Neural cell (in vitro differentiated cells): ENCODE data around the gene CYBB. TPM values are rescaled to one million over a fixed set of nuclear protein-coding genes. Genes with fewer than 3 reads are reported as not detected.

Experiments
- H2AFZ ChIP-seq: fragments of 200-600, 300-800 bp; sonication (generic), shearing (Covaris generic); 2 replicates; pipeline ENCODE4 v1.6.0; 2014; ENCODE audit warnings: low read depth, mild to moderate bottlenecking, antibody characterized with exemption, low read length, moderate library complexity
- H3F3A ChIP-seq: fragments of 200-600 bp; shearing (Covaris generic); 2 replicates; pipeline ENCODE4 v1.6.1; 2016; ENCODE audit warnings: mild to moderate bottlenecking, moderate library complexity, mixed read lengths, antibody characterized with exemption, low read length; ENCODE audit not compliant: insufficient read depth, poor library complexity, severe bottlenecking
- H3K27ac ChIP-seq: fragments of 200-600, 300-800 bp; sonication (generic), shearing (Covaris generic); 2 replicates; pipeline ENCODE4 v1.5.1; 2014; ENCODE audit warnings: mild to moderate bottlenecking, low read length, moderate library complexity
- H3K27me3 ChIP-seq: fragments of 300-800, 200-600 bp; sonication (generic), shearing (Covaris generic); 2 replicates; pipeline ENCODE4 v1.6.0; 2014; ENCODE audit warnings: mild to moderate bottlenecking, low read depth, low read length, moderate library complexity; ENCODE audit not compliant: insufficient read depth
- H3K36me3 ChIP-seq: fragments of 300-800, 200-600 bp; sonication (generic), shearing (Covaris generic); 2 replicates; pipeline ENCODE4 v1.5.1; 2014; ENCODE audit warnings: mild to moderate bottlenecking, antibody characterized with exemption, low read length, moderate library complexity; ENCODE audit not compliant: insufficient read depth
- H3K4me2 ChIP-seq: fragments of 300-800, 200-600 bp; sonication (generic), shearing (Covaris generic); 2 replicates; pipeline ENCODE4 v1.6.0; 2014; ENCODE audit warnings: mild to moderate bottlenecking, low read length
- H3K4me3 ChIP-seq: fragments of 300-800, 200-600 bp; sonication (generic), shearing (Covaris generic); 2 replicates; pipeline ENCODE4 v1.5.1; 2014; ENCODE audit warnings: mild to moderate bottlenecking, low read length, moderate library complexity
- H3K79me2 ChIP-seq: fragments of 200-600 bp; shearing (Covaris generic); replicated peaks from 2 replicates; pipeline ENCODE4 v1.6.0; 2014; ENCODE audit warnings: mild to moderate bottlenecking, low read length, moderate library complexity; ENCODE audit not compliant: insufficient read depth
- H3K9ac ChIP-seq: fragments of 300-800, 200-600 bp; sonication (generic), shearing (Covaris generic); 2 replicates; pipeline ENCODE4 v1.6.1; 2016; ENCODE audit warnings: mild to moderate bottlenecking, low read length, mixed read lengths
- H3K9me2 ChIP-seq: fragments of 200-600 bp; shearing (Covaris generic); 2 replicates; pipeline ENCODE4 v1.6.1; 2016; ENCODE audit warnings: mild to moderate bottlenecking, low read length, mixed read lengths; ENCODE audit not compliant: insufficient read depth
- H3K9me3 ChIP-seq: fragments of 200-600, 300-800 bp; sonication (generic), shearing (Covaris generic); 2 replicates; pipeline ENCODE4 v1.6.1; 2016; ENCODE audit warnings: mild to moderate bottlenecking, mixed run types, low read length, moderate library complexity, mixed read lengths
- H4K20me1 ChIP-seq: fragments of 200-600 bp; shearing (Covaris generic); 2 replicates; pipeline ENCODE4 v1.6.1; 2016; ENCODE audit warnings: mild to moderate bottlenecking, mixed run types; ENCODE audit not compliant: insufficient read depth
- CTCF ChIP-seq: fragments of 450-650 bp; IDR thresholded peaks from 2 replicates; pipeline ENCODE4 v1.5.1; 2014; ENCODE audit warnings: antibody characterized with exemption, mild to moderate bottlenecking, moderate library complexity; ENCODE audit not compliant: poor library complexity, severe bottlenecking
- EP300 ChIP-seq: fragments of 450-650 bp; conservative IDR thresholded peaks from 2 replicates; pipeline ENCODE4 v1.6.1; 2014; ENCODE audit warnings: antibody characterized with exemption, mild to moderate bottlenecking, moderate library complexity; ENCODE audit not compliant: poor library complexity, severe bottlenecking
- EZH2 ChIP-seq: fragments of 200-600, 300-800 bp; shearing (Covaris generic), sonication (generic); IDR thresholded peaks from 2 replicates; pipeline ENCODE4 v1.6.1; 2014; ENCODE audit warnings: antibody characterized with exemption, low read length, borderline replicate concordance, mild to moderate bottlenecking; ENCODE audit not compliant: insufficient read depth, poor library complexity, severe bottlenecking
- MXI1 ChIP-seq: fragments of 450-650 bp; conservative IDR thresholded peaks from 2 replicates; pipeline ENCODE4 v1.6.1; 2014; ENCODE audit warnings: antibody characterized with exemption, mild to moderate bottlenecking; ENCODE audit not compliant: poor library complexity, severe bottlenecking
- POLR2AphosphoS5 ChIP-seq: IDR thresholded peaks from 2 replicates; pipeline ENCODE4 v1.6.1; 2012
- RAD21 ChIP-seq: fragments of 450-650 bp; conservative IDR thresholded peaks from 2 replicates; pipeline ENCODE4 v1.6.1; 2014; ENCODE audit warnings: antibody characterized with exemption, mild to moderate bottlenecking, moderate library complexity
- REST ChIP-seq: IDR thresholded peaks from 2 replicates; pipeline ENCODE4 v1.6.1; 2012; ENCODE audit warnings: borderline replicate concordance
- SMC3 ChIP-seq: fragments of 450-650 bp; conservative IDR thresholded peaks from 2 replicates; pipeline ENCODE4 v1.6.1; 2014; ENCODE audit warnings: antibody characterized with exemption, mild to moderate bottlenecking, moderate library complexity; ENCODE audit not compliant: poor library complexity
- TAF1 ChIP-seq: IDR thresholded peaks from 2 replicates; pipeline ENCODE4 v1.6.1; 2012; ENCODE audit warnings: low read depth
- polyA plus RNA-seq: library from polyadenylated mRNA; depleted of rRNA; stranded (reverse); fragments of >200 nt; gene quantifications from 2 replicates; pipeline ENCODE4 v1.2.3, GENCODE V29; 2014

The CYBB gene
- polyA plus RNA-seq, 1 donor from 2014 or later = 0.83 TPM

- Histone ChIP-seq H2AFZ (no peak overlapping the region), H3K36me3 (no peaks in the 10 kb centered on the region), H3K4me2 (no peak overlapping the region), H3K27ac (no peak overlapping the region), H3F3A (no peaks in the 10 kb centered on the region), H3K9me3 (no peaks in the 10 kb centered on the region), H3K9me2 (no peaks in the 10 kb centered on the region), H3K27me3 (no peaks in the 10 kb centered on the region), H4K20me1 (no peaks in the 10 kb centered on the region), H3K79me2 (no peaks in the 10 kb centered on the region), H3K9ac (no peak overlapping the region), H3K4me3 (no peak overlapping the region)
- no peak for TF ChIP-seq POLR2AphosphoS5
- no peak for TF ChIP-seq EP300
- TF ChIP-seq CTCF = no peak
- no peak for TF ChIP-seq TAF1
- TF ChIP-seq RAD21 = no peak
- no peak for TF ChIP-seq EZH2
- TF ChIP-seq REST = no peak
- TF ChIP-seq SMC3 = no peak
- TF ChIP-seq MXI1 = no peak
Measured at GRCh38 chrX:37854148-37854547, 74.3 kb downstream of the CYBB start.

- no peaks in the 10 kb centered on the region for H3K27me3 ChIP-seq
- H3K27ac ChIP-seq = no peak overlapping the region
- H4K20me1 ChIP-seq = no peaks in the 10 kb centered on the region
- H3K4me3 ChIP-seq = no peak overlapping the region
- H3K9me2 ChIP-seq = no peaks in the 10 kb centered on the region
- TF ChIP-seq EP300 = no peak
- TF ChIP-seq TAF1 = no peak
- no peak for TF ChIP-seq CTCF
- TF ChIP-seq SMC3 = no peak
- TF ChIP-seq RAD21 = no peak
- no peak for TF ChIP-seq EZH2
- no peak for TF ChIP-seq REST
- TF ChIP-seq POLR2AphosphoS5 = no peak
- no peak for TF ChIP-seq MXI1
- no peaks in the 10 kb centered on the region for H3F3A ChIP-seq
- H3K79me2 ChIP-seq = no peaks in the 10 kb centered on the region
- no peak overlapping the region for H3K9ac ChIP-seq
- no peaks in the 10 kb centered on the region for H3K9me3 ChIP-seq
- no peaks in the 10 kb centered on the region for H3K36me3 ChIP-seq
- no peak overlapping the region for H3K4me2 ChIP-seq
- H2AFZ ChIP-seq = no peak overlapping the region
Measured at GRCh38 chrX:37854748-37855147, 74.9 kb downstream of the CYBB start.
